GM10248 (cell line): ENCODE data around the gene MAST3.
A peak's percentile ranks its signal among the peaks of the same experiment; 100 is the strongest.

ENCODE experiments used
- CTCF ChIA-PET: fragments of 300-600 bp; sonication (Branson Sonifier 250); formaldehyde crosslinking; extraction: SDS; loops from one replicate; lab custom pipeline; 2021; ENCODE audit warnings: antibody characterized with exemption; lab: Yijun Ruan, JAX
- POLR2A ChIA-PET: fragments of 350-650 bp; sonication (Branson Sonifier 250); formaldehyde crosslinking; extraction: SDS; loops from one replicate; lab custom pipeline; 2020; ENCODE audit warnings: antibody characterized with exemption; lab: Yijun Ruan, JAX
- DNase-seq: peaks from one replicate; pipeline ENCODE4 v3.0.0; 2012; ENCODE audit errors: extremely low spot score
- CTCF ChIP-seq: IDR thresholded peaks from 2 replicates; pipeline ENCODE4 v1.5.1; 2012; ENCODE audit warnings: mild to moderate bottlenecking, low read depth; ENCODE audit errors: extremely low read depth, missing control alignments, control extremely low read depth

Gene MAST3

GRCh38 chr19:18112989-18113478 is 15.5 kb downstream of the MAST3 start:
- TF ChIP-seq CTCF, result peak; percentile 90
- peak; percentile 76 for DNase-seq
- CTCF ChIA-PET, result interaction anchor here (0.6 to 3.1 kb wide), 30 partner anchors 8 to 275 kb away, joined by 3 to 28 read pairs (median 4); partner anchors contain the start of genes ARRDC2, IFI30, LSM4 and MAST3
- POLR2A ChIA-PET, result no interaction called here

- no peak for TF ChIP-seq CTCF
- DNase-seq, result no peak
- POLR2A ChIA-PET, result no interaction called here
- CTCF ChIA-PET, result interaction anchor here (0.8 to 3.1 kb wide), 17 partner anchors 10 to 208 kb away, joined by 3 to 28 read pairs (median 5); partner anchors contain the start of genes ARRDC2, IFI30, LSM4 and MAST3
Measured at GRCh38 chr19:18113827-18114226, 16.2 kb downstream of the MAST3 start.

- no peak for TF ChIP-seq CTCF
- ChIA-PET CTCF (interaction anchor here (1.4 to 1.7 kb wide), 2 partner anchors 32 to 60 kb away, joined by 5 to 8 read pairs; partner anchors contain the start of gene IFI30), POLR2A (no interaction called here)
- DNase-seq, result no peak
Measured at GRCh38 chr19:18114483-18114882, 16.9 kb downstream of the MAST3 start.

- POLR2A ChIA-PET, result interaction anchor here (1.0 kb wide), 1 partner anchor 163 kb away, joined by 3 read pairs; no protein-coding TSS in a partner anchor
- CTCF ChIA-PET, result interaction anchor here (0.9 to 2.3 kb wide), 4 partner anchors 13 to 135 kb away, joined by 3 to 7 read pairs (median 5); no protein-coding TSS in a partner anchor
Measured at GRCh38 chr19:18117364-18117691, 19.8 kb downstream of the MAST3 start.

GRCh38 chr19:18117692-18118378 is 20.3 kb downstream of the MAST3 start:
- ChIA-PET CTCF (interaction anchor here (0.9 to 2.3 kb wide), 5 partner anchors 13 to 134 kb away, joined by 3 to 7 read pairs (median 6); no protein-coding TSS in a partner anchor), POLR2A (interaction anchor here (1.0 kb wide), 1 partner anchor 163 kb away, joined by 3 read pairs; no protein-coding TSS in a partner anchor)
- no peak for TF ChIP-seq CTCF
- DNase-seq, result peak; percentile 100

More at GRCh38 chr19:18117364-18117691, 19.8 kb downstream of the MAST3 start:
- no peak for DNase-seq
- TF ChIP-seq CTCF, result no peak

- no peak for TF ChIP-seq CTCF
- DNase-seq, result no peak
- ChIA-PET POLR2A (no interaction called here), CTCF (interaction anchor here (1.0 to 2.9 kb wide), 9 partner anchors 12 to 180 kb away, joined by 3 to 8 read pairs (median 5); partner anchors contain the start of gene PIK3R2)
Measured at GRCh38 chr19:18118420-18119012, 20.9 kb downstream of the MAST3 start.
